GM23248 (cell line): Measurements from ENCODE around the gene DENND6A. TPM values are rescaled to one million over a fixed set of nuclear protein-coding genes. Genes with fewer than 3 reads are reported as not detected.
A peak's percentile ranks its signal among the peaks of the same experiment; 100 is the strongest.

Experiments
- DNase-seq: peaks from one replicate; pipeline ENCODE4 v3.0.0-alpha.2; 2015
- H2AFZ ChIP-seq: fragments of 200-600 bp; sonication (generic); 2 replicates; pipeline ENCODE4 v1.6.1; 2016; ENCODE audit warnings: antibody characterized with exemption
- H3F3A ChIP-seq: fragments of 200-600 bp; sonication (generic); 2 replicates; pipeline ENCODE4 v1.6.1; 2016; ENCODE audit warnings: mild to moderate bottlenecking, antibody characterized with exemption, mixed run types; ENCODE audit not compliant: insufficient read depth
- H3K27ac ChIP-seq: fragments of 200-600 bp; sonication (generic); 2 replicates; pipeline ENCODE4 v1.5.1; 2016; ENCODE audit warnings: mild to moderate bottlenecking
- H3K27me3 ChIP-seq: fragments of 200-600 bp; sonication (generic); replicated peaks from 2 replicates; pipeline ENCODE4 v1.6.1; 2016; ENCODE audit warnings: mild to moderate bottlenecking; ENCODE audit not compliant: insufficient read depth
- H3K36me3 ChIP-seq: fragments of 200-600 bp; sonication (generic); 2 replicates; pipeline ENCODE4 v1.6.1; 2016; ENCODE audit warnings: low read depth, mild to moderate bottlenecking
- H3K4me1 ChIP-seq: fragments of 200-600 bp; sonication (generic); 2 replicates; pipeline ENCODE4 v1.6.1; 2016; ENCODE audit warnings: mild to moderate bottlenecking; ENCODE audit not compliant: insufficient read depth
- H3K4me2 ChIP-seq: fragments of 200-600 bp; sonication (generic); one replicate; pipeline ENCODE4 v1.6.1; 2016; ENCODE audit warnings: mild to moderate bottlenecking; ENCODE audit not compliant: unreplicated experiment
- H3K4me3 ChIP-seq: fragments of 200-600 bp; sonication (generic); 2 replicates; pipeline ENCODE4 v1.5.1; 2016; ENCODE audit warnings: mild to moderate bottlenecking
- H3K79me2 ChIP-seq: fragments of 200-600 bp; sonication (generic); 2 replicates; pipeline ENCODE4 v1.6.1; 2016; ENCODE audit warnings: mild to moderate bottlenecking; ENCODE audit not compliant: insufficient read depth
- H3K9ac ChIP-seq: fragments of 200-600 bp; sonication (generic); 2 replicates; pipeline ENCODE4 v1.6.1; 2016; ENCODE audit warnings: mild to moderate bottlenecking
- H3K9me2 ChIP-seq: fragments of 200-600 bp; sonication (generic); 2 replicates; pipeline ENCODE4 v1.6.1; 2016; ENCODE audit warnings: mixed run types, mild to moderate bottlenecking, moderate library complexity; ENCODE audit not compliant: insufficient read depth
- H3K9me3 ChIP-seq: fragments of 200-600 bp; sonication (generic); one replicate; pipeline ENCODE4 v1.6.1; 2017; ENCODE audit warnings: low read depth
- H4K20me1 ChIP-seq: fragments of 200-600 bp; sonication (generic); 2 replicates; pipeline ENCODE4 v1.6.0; 2016; ENCODE audit not compliant: insufficient read depth
- EZH2 ChIP-seq: fragments of 200-600 bp; sonication (generic); IDR thresholded peaks from 2 replicates; pipeline ENCODE4 v1.6.1; 2018; ENCODE audit warnings: antibody characterized with exemption, mild to moderate bottlenecking; ENCODE audit not compliant: insufficient read depth, poor library complexity, severe bottlenecking
- EZH2phosphoT487 ChIP-seq: fragments of 200-600 bp; sonication (generic); IDR thresholded peaks from 2 replicates; pipeline ENCODE4 v1.6.1; 2018; ENCODE audit warnings: antibody characterized with exemption, moderate library complexity, mild to moderate bottlenecking, low read depth; ENCODE audit not compliant: insufficient read depth
- WGBS, 2 experiments: methylation state at CpG; one replicate each; pipeline ENCODE4 v1.1.6; 2015 to 2017; ENCODE audit warnings: low lambda C conversion rate in 2 of 2, low coverage in 1 of 2; ENCODE audit errors: missing lambda C conversion rate in 2 of 2; 5-methylcytosine and 5-hydroxymethylcytosine counted together
- in situ Hi-C: fragments of 300-500 bp; cut with MboI; formaldehyde crosslinking; loops from 2 replicates; pipeline ENCODE4 v1.15.0; 2020
- polyA plus RNA-seq: library from polyadenylated mRNA; unstranded; fragments of >200 nt; fragmentation: Nextera tagmentation; extraction: Ambion mirVana; gene quantifications from 2 replicates; pipeline ENCODE4 v1.2.1, GENCODE V29; 2016
- total RNA-seq: library from RNA; depleted of rRNA; stranded (reverse); fragments of >200 nt; shearing (Covaris generic); gene quantifications from 2 replicates; pipeline ENCODE4 v1.2.3, GENCODE V29; 2014; rRNA removed

Gene DENND6A, protein sequence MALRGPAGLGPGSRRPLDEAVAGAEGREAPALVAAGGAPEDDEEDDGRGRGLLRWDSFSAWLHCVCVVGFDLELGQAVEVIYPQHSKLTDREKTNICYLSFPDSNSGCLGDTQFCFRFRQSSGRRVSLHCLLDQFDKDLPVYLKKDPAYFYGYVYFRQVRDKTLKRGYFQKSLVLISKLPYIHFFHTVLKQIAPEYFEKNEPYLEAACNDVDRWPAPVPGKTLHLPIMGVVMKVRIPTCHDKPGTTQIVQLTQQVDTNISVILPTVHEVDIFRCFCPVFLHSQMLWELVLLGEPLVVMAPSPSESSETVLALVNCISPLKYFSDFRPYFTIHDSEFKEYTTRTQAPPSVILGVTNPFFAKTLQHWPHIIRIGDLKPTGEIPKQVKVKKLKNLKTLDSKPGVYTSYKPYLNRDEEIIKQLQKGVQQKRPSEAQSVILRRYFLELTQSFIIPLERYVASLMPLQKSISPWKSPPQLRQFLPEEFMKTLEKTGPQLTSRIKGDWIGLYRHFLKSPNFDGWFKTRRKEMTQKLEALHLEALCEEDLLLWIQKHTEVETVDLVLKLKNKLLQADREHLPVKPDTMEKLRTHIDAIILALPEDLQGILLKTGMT
- total RNA-seq (14.5 and 28.0 TPM in 2 replicates), polyA plus RNA-seq (9.6 and 10.2 TPM in 2 replicates)

DNA sequence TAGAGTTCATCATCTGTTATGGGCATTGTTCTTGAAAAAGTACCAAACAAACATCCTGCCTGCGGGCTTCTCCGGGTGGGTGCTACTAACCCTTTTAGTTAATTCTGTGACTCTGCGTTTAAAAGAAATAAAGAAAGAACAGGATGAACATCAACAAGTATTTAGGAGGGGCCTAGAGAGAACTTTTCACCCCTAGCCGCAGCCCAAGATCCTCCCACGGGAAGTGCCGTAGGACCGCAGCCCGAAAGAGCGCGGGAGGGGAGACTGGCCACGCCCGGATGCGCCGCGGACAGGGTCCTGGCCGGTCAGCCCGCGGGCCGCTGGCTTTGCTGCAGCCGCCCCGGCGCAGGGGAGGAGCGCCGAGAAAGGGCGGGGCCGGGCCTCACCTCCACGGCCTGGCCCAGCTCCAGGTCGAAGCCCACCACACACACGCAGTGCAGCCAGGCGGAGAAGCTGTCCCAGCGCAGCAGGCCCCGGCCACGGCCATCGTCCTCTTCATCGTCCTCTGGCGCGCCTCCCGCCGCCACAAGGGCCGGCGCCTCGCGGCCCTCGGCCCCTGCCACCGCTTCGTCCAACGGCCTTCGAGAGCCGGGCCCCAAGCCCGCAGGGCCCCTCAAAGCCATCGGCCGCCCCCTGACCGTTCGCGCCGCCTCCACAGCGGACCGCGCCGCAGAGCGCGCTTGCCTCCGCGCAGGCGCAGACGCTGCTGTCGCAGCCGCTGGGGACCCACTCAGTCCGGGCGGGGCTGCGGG is at the start of gene DENND6A:
Gene DENND6A (minus strand): TSS at position 682 of the 752 bp plus-strand sequence. CDS start 59 bp downstream, at position 623.
- peaks cover 18% of the 10 kb centered on the region for H3K4me1 ChIP-seq
- TF ChIP-seq EZH2phosphoT487 (no peak), EZH2 (no peak)
- H3K9ac ChIP-seq, result peak within 1 kb of the TSS; percentile 91
- peak within 1 kb of the TSS; percentile 89 for H3K27ac ChIP-seq
- H2AFZ ChIP-seq, result peak within 1 kb of the TSS; percentile 85
- WGBS, 2 experiments, result 1% methylated on average over 37 to 51 of the region's 71 CpGs
- peak within 1 kb of the TSS; percentile 77 for H3K4me3 ChIP-seq
- H3K27me3 ChIP-seq, result no peaks in the 10 kb centered on the region
- H3K9me2 ChIP-seq, result no peaks in the 10 kb centered on the region
- in situ Hi-C loops, result no loop called here
- H3K4me2 ChIP-seq, result peak within 1 kb of the TSS; percentile 100
- 0 out of 2 replicates have a peak, but pooled peaks cover 6% of the 10 kb centered on the region for H4K20me1 ChIP-seq
- H3K9me3 ChIP-seq, result no peaks in the 10 kb centered on the region
- H3K36me3 ChIP-seq, result no peaks in the 10 kb centered on the region
- H3K79me2 ChIP-seq, result peaks cover 45% of the 10 kb centered on the region
- peak; percentile 97 for DNase-seq
- H3F3A ChIP-seq, result peaks cover 15% of the 10 kb centered on the region; the same call in 1 of the 2 replicates

DNA sequence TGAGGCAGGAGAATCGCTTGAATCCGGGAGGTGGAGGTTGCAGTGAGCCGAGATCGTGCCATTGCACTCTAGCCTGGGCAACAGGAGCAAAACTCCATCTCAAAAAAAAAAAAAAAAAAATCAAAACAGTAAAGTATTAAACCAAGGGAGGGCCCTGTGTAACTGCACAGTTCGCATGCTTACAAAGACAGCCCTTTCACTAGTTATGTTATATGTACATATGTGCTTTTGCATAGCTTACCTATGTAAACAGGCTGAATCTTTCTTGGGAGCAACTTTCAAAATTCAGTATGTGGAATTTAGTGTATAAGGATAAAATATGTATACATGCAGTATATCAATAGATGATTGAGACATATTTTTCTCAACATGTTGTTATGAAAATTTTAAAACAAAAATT is 47.1 kb upstream of the DENND6A start:
- H3K4me1 ChIP-seq, result no peaks in the 10 kb centered on the region
- no peaks in the 10 kb centered on the region for H3K9me2 ChIP-seq
- H3K27ac ChIP-seq, result no peak overlapping the region
- H3K79me2 ChIP-seq, result no peaks in the 10 kb centered on the region
- no peak overlapping the region for H3K4me2 ChIP-seq
- H3K36me3 ChIP-seq, result no peaks in the 10 kb centered on the region
- no peaks in the 10 kb centered on the region for H3F3A ChIP-seq
- H3K9me3 ChIP-seq, result no peaks in the 10 kb centered on the region
- no peak overlapping the region for H3K9ac ChIP-seq
- no peaks in the 10 kb centered on the region for H3K27me3 ChIP-seq
- in situ Hi-C loops, result no loop called here
- no peak for DNase-seq
- H4K20me1 ChIP-seq, result no peaks in the 10 kb centered on the region
- TF ChIP-seq EZH2 (no peak), EZH2phosphoT487 (no peak)
- H2AFZ ChIP-seq, result no peak overlapping the region
- 94 to 95% methylated on average over 5 of the region's 5 CpGs for WGBS, 2 experiments
- no peak overlapping the region for H3K4me3 ChIP-seq

DNA sequence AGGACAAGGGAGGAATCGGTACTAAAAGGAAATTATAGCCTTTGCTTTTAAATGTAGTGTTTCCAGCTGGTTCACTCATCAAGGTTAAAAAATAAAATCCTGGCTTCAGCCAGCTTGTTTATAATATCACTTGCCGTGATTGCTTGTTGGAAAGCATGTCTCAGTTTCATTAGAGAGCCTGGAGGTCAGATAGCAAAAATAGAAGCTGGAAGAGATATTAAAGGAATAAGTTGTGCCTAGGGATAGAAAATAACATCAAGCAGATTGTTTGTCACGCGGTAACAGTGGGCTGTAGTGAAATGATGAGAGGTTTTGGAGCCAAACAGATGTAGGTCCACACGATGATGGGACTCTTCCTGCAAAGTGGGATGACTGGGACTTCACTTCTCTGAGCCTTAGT is 45.5 kb upstream of the DENND6A start:
- H3K79me2 ChIP-seq, result no peaks in the 10 kb centered on the region
- TF ChIP-seq EZH2phosphoT487, result no peak
- no peak for TF ChIP-seq EZH2
- no peaks in the 10 kb centered on the region for H4K20me1 ChIP-seq
- H3F3A ChIP-seq, result no peaks in the 10 kb centered on the region
- no peak for DNase-seq
- no peak overlapping the region for H3K4me3 ChIP-seq
- H3K9me2 ChIP-seq, result no peaks in the 10 kb centered on the region
- H3K4me1 ChIP-seq, result no peaks in the 10 kb centered on the region
- WGBS, 2 experiments, result 21 to 23% methylated on average over 5 of the region's 5 CpGs
- 0 out of 2 replicates have a peak overlapping the region, but pooled peaks have one; percentile 36 for H2AFZ ChIP-seq
- no peaks in the 10 kb centered on the region for H3K9me3 ChIP-seq
- H3K27ac ChIP-seq, result no peak overlapping the region
- no peaks in the 10 kb centered on the region for H3K36me3 ChIP-seq
- no peaks in the 10 kb centered on the region for H3K27me3 ChIP-seq
- in situ Hi-C loops, result no loop called here
- no peak overlapping the region for H3K4me2 ChIP-seq
- no peak overlapping the region for H3K9ac ChIP-seq

DNA sequence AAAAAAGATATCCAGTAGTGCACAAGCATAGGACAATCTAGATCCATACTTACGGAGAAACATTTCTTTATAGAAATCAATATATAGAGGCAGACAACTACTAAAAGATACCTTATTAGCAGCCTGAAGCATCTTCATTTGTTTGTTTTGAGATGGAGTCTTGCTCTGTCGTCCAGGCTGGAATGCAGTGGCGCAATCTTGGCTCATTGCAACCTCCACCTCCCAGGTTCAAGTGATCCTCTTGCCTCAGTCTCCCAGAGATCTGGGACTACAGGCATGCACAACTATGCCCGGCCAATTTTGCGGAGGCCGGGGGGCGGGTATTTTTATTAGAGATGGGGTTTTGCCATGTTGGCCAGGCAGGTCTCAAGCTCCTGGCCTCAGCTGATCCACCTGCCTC is 45.0 kb upstream of the DENND6A start:
- Histone ChIP-seq H4K20me1 (no peaks in the 10 kb centered on the region), H3K27ac (no peak overlapping the region), H3K9ac (no peak overlapping the region), H3K4me2 (no peak overlapping the region), H3K9me3 (no peaks in the 10 kb centered on the region), H3F3A (no peaks in the 10 kb centered on the region), H3K9me2 (no peaks in the 10 kb centered on the region), H3K79me2 (no peaks in the 10 kb centered on the region), H3K36me3 (no peaks in the 10 kb centered on the region), H2AFZ (no peak overlapping the region), H3K4me3 (no peak overlapping the region), H3K4me1 (no peaks in the 10 kb centered on the region), H3K27me3 (no peaks in the 10 kb centered on the region)
- in situ Hi-C loops, result no loop called here
- no peak for DNase-seq
- WGBS, 2 experiments, result 81% methylated on average over 7 of the region's 7 CpGs
- TF ChIP-seq EZH2 (no peak), EZH2phosphoT487 (no peak)
